Heart left ventricle (tissue), 13 donors: Measurements from ENCODE around the gene RIPOR1.

ENCODE experiments used
- POLR2A ChIP-seq, 2 donors: fragments of 450-650 bp; IDR thresholded peaks; one replicate each; pipeline ENCODE4 v1.6.1; 2017; ENCODE audit warnings: antibody characterized with exemption in 2 of 2, mild to moderate bottlenecking in 2 of 2, moderate library complexity in 2 of 2
- TF ChIP-seq, protein P1 (sequence below), 12 donors: fragments of 200-600 bp; sonication (generic) in 4 of 12; IDR thresholded peaks; one replicate each; pipeline versions ENCODE4 v1.5.0 to v1.8.0; 2018 to 2022; ENCODE audit warnings: antibody characterized with exemption in 12 of 12, mild to moderate bottlenecking in 5 of 12
- donor health status: ischemic (EF 13 %, LVEDD 7.1; RV severe dilation, severe dysfunction).
- donor health status: DM: no; HTN: yes; CAD: no.
- donor health status: DM: no; HTN: no; CAD: no.
- donor health status: ischemic (EF 25% LVEDD 6.9; RV normal size, moderate dysfunction).
- donor health status: ischemic (EF 25% LVEDD 5.7; RV mildly dilated, moderate dysfunction).
- donor health status: ischemic (EF 35%, LVEDD 5.7; RV mildly dilated, moderate dysfunction).
- donor health status: nonischemic (EF 11% LVEDD 7.7; RV severe dilation, severe dysfunction).
- donor health status: DM: yes; HTN: yes; CAD: no.
- donor health status: PGD.
- donor health status: ischemic (EF 29% LVEDD 5.4; RV normal size, mild dysfunction).
- donor health status: nonischemic (EF 23%, LVEDD 6.1; RV moderate dilation, normal function).

DNA sequence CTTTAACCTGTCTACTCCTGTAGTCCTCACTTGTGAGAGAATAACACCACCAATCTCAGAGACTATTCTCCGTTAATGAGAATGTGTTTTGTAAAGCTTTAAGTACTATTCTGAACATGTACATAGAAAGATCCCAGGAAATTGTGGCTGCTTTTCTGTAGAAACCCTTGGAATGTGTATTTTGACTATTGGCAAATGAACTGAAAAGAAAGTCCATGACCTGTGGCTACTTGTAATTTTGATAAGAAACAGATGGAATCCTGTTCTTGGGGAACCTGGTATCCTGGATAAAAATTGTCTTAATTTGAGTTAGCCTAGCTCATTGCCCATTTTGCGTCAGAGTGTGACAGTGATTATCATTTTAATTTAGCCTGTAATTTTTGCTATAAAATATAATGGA is 42.8 kb downstream of the RIPOR1 start:
- TF ChIP-seq, protein P1, sequence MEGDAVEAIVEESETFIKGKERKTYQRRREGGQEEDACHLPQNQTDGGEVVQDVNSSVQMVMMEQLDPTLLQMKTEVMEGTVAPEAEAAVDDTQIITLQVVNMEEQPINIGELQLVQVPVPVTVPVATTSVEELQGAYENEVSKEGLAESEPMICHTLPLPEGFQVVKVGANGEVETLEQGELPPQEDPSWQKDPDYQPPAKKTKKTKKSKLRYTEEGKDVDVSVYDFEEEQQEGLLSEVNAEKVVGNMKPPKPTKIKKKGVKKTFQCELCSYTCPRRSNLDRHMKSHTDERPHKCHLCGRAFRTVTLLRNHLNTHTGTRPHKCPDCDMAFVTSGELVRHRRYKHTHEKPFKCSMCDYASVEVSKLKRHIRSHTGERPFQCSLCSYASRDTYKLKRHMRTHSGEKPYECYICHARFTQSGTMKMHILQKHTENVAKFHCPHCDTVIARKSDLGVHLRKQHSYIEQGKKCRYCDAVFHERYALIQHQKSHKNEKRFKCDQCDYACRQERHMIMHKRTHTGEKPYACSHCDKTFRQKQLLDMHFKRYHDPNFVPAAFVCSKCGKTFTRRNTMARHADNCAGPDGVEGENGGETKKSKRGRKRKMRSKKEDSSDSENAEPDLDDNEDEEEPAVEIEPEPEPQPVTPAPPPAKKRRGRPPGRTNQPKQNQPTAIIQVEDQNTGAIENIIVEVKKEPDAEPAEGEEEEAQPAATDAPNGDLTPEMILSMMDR (IDR thresholded peaks at IDR 0.05), result no peak
- no peak for TF ChIP-seq POLR2A (IDR thresholded peaks at IDR 0.05)
